ENCODE results near the gene GALNT9.

The GALNT9 gene

GRCh38 chr12:132292328-132293319 lies 36.8 kb downstream of the GALNT9 start:
- no peak for DNase-seq (ENCODE audit: low read depth)

- DNase-seq (ENCODE audit: low read depth), result no peak
Measured at GRCh38 chr12:132291402-132292175, 37.8 kb downstream of the GALNT9 start.

- no peak for DNase-seq (ENCODE audit: low read depth)
Measured at GRCh38 chr12:132290203-132290540, 39.2 kb downstream of the GALNT9 start.

- DNase-seq (ENCODE audit: low read depth), result no peak
Measured at GRCh38 chr12:132289356-132290202, 39.8 kb downstream of the GALNT9 start.

- DNase-seq (ENCODE audit: low read depth), result no peak
Measured at GRCh38 chr12:132288516-132289215, 40.7 kb downstream of the GALNT9 start.

- no peak for DNase-seq (ENCODE audit: low read depth)
Measured at GRCh38 chr12:132287391-132288238, 41.8 kb downstream of the GALNT9 start.

GRCh38 chr12:132286912-132287311 lies 42.5 kb downstream of the GALNT9 start:
- DNase-seq (ENCODE audit: low read depth), result no peak

GRCh38 chr12:132285991-132286681 lies 43.3 kb downstream of the GALNT9 start:
- no peak for DNase-seq (ENCODE audit: low read depth)

- DNase-seq (ENCODE audit: low read depth), result no peak
Measured at GRCh38 chr12:132284827-132285741, 44.3 kb downstream of the GALNT9 start.

GRCh38 chr12:132284071-132284826 lies 45.1 kb downstream of the GALNT9 start:
- DNase-seq (ENCODE audit: low read depth), result no peak

- DNase-seq (ENCODE audit: low read depth), result no peak
Measured at GRCh38 chr12:132282950-132283771, 46.2 kb downstream of the GALNT9 start.

GRCh38 chr12:132282031-132282949 lies 47.1 kb downstream of the GALNT9 start:
- DNase-seq (ENCODE audit: low read depth), result no peak

- DNase-seq (ENCODE audit: low read depth), result no peak
Measured at GRCh38 chr12:132281038-132281437, 48.4 kb downstream of the GALNT9 start.

- no peak for DNase-seq (ENCODE audit: low read depth)
Measured at GRCh38 chr12:132280406-132280805, 49.0 kb downstream of the GALNT9 start.

GRCh38 chr12:132279930-132280329 lies 49.5 kb downstream of the GALNT9 start:
- no peak for DNase-seq (ENCODE audit: low read depth)
